Esophagus squamous epithelium (tissue), 5 donors: ENCODE data around the gene SPDYA. TPM values are rescaled to one million over a fixed set of nuclear protein-coding genes. Genes with fewer than 3 reads are reported as not detected.

Experiments used
- DNase-seq: peaks from one replicate; lab custom pipeline; 2025; lab: John Stamatoyannopoulos, UW
- H3K27ac ChIP-seq, 4 donors: fragments of 200-600 bp; sonication (generic); one replicate each; pipeline ENCODE4 v1.5.1; 2016 to 2019; ENCODE audit warnings: mild to moderate bottlenecking in 1 of 4
- H3K27me3 ChIP-seq, 4 donors: fragments of 200-600 bp; sonication (generic); 1 replicate in 3 of 4; 2 replicates in 1 of 4; pipeline versions ENCODE4 v1.5.1 to v1.6.0; 2017 to 2021; ENCODE audit warnings: antibody characterized with exemption in 1 of 4
- H3K36me3 ChIP-seq, 3 donors: fragments of 200-600 bp; sonication (generic); one replicate each; pipeline ENCODE4 v1.5.1; 2016 to 2019
- H3K4me1 ChIP-seq, 3 donors: fragments of 200-600 bp; sonication (generic); one replicate each; pipeline ENCODE4 v1.5.1; 2017 to 2019
- H3K4me3 ChIP-seq, 4 donors: fragments of 200-600 bp; sonication (generic); 1 replicate in 3 of 4; 2 replicates in 1 of 4; pipeline ENCODE4 v1.5.1; 2016 to 2019; ENCODE audit warnings: mild to moderate bottlenecking in 2 of 4, moderate library complexity in 1 of 4
- H3K9me3 ChIP-seq, 3 donors: fragments of 200-600 bp; sonication (generic); one replicate each; pipeline ENCODE4 v1.5.1; 2016 to 2019
- CTCF ChIP-seq, 6 experiments: fragments of 450-650 bp in 4 of 6; fragments of 200-600 bp in 2 of 6; sonication (generic) in 2 of 6; IDR thresholded peaks; one replicate each; pipeline ENCODE4 v1.5.1; 2016 to 2019; ENCODE audit warnings: antibody characterized with exemption in 6 of 6, mild to moderate bottlenecking in 4 of 6, moderate library complexity in 4 of 6
- POLR2A ChIP-seq, 4 donors: fragments of 450-650 bp; IDR thresholded peaks; one replicate each; pipeline ENCODE4 v1.6.1; 2017; ENCODE audit warnings: antibody characterized with exemption in 4 of 4, mild to moderate bottlenecking in 4 of 4, moderate library complexity in 3 of 4
- WGBS, 2 donors: methylation state at CpG; one replicate each; pipeline ENCODE4 v1.1.5; 2018; 5-methylcytosine and 5-hydroxymethylcytosine counted together
- intact Hi-C: fragments of 100-400 bp; cut with DNase I; formaldehyde crosslinking; loops from one replicate; pipeline ENCODE4 v1.15.0; 2022
- total RNA-seq, 4 donors: library from RNA; depleted of rRNA; stranded (reverse); fragments of >200 nt; gene quantifications; one replicate each; pipeline ENCODE4 v1.1.0, GENCODE V29; 2016
- donor health status: DM: yes; HTN: yes; CAD: no.

Gene SPDYA
- total RNA-seq, 4 donors from 2014 or later = 0.97 to 1.7 (median 1.4) TPM; not detected in 1

GRCh38 chr2:28833740-28834470 lies 23.3 kb downstream of the SPDYA start:
- Histone ChIP-seq H3K36me3 (no peaks in the 10 kb centered on the region), H3K27me3 (no peaks in the 10 kb centered on the region), H3K4me3 (no peak overlapping the region), H3K9me3 (no peaks in the 10 kb centered on the region), H3K27ac (no peak overlapping the region), H3K4me1 (no peaks in the 10 kb centered on the region)
- TF ChIP-seq CTCF (IDR thresholded peaks at IDR 0.05) (no peak), POLR2A (IDR thresholded peaks at IDR 0.05) (no peak)
- intact Hi-C loops = no loop called here
- 84 to 88% methylated on average over 2 of the region's 2 CpGs for WGBS, 2 donors
- DNase-seq = no peak

- H3K27ac ChIP-seq = no peak overlapping the region
- no peaks in the 10 kb centered on the region for H3K9me3 ChIP-seq
- no peak for TF ChIP-seq CTCF (IDR thresholded peaks at IDR 0.05)
- TF ChIP-seq POLR2A (IDR thresholded peaks at IDR 0.05) = no peak
- WGBS, 2 donors = 57 to 67% methylated on average over 2 of the region's 2 CpGs
- no peak for DNase-seq
- H3K4me3 ChIP-seq = no peak overlapping the region
- no peaks in the 10 kb centered on the region for H3K27me3 ChIP-seq
- no peaks in the 10 kb centered on the region for H3K36me3 ChIP-seq
- no peaks in the 10 kb centered on the region for H3K4me1 ChIP-seq
- intact Hi-C loops = no loop called here
Measured at GRCh38 chr2:28835781-28836180, 25.1 kb downstream of the SPDYA start.

GRCh38 chr2:28838971-28839370 lies 28.3 kb downstream of the SPDYA start:
- DNase-seq = no peak
- H3K9me3 ChIP-seq = no peaks in the 10 kb centered on the region
- intact Hi-C loops = no loop called here
- no peaks in the 10 kb centered on the region for H3K27me3 ChIP-seq
- TF ChIP-seq CTCF (IDR thresholded peaks at IDR 0.05) (no peak), POLR2A (IDR thresholded peaks at IDR 0.05) (no peak)
- H3K4me3 ChIP-seq = no peak overlapping the region
- H3K27ac ChIP-seq = no peak overlapping the region
- H3K4me1 ChIP-seq = no peaks in the 10 kb centered on the region
- WGBS, 2 donors = 87 to 92% methylated on average over 2 of the region's 2 CpGs
- H3K36me3 ChIP-seq = no peaks in the 10 kb centered on the region

GRCh38 chr2:28842042-28842441 lies 31.4 kb downstream of the SPDYA start:
- Histone ChIP-seq H3K27ac (no peak overlapping the region), H3K36me3 (peaks cover 0 to 11% (median 0%) of the 10 kb centered on the region in 3 donors), H3K9me3 (no peaks in the 10 kb centered on the region), H3K4me3 (no peak overlapping the region), H3K4me1 (no peaks in the 10 kb centered on the region), H3K27me3 (no peaks in the 10 kb centered on the region)
- intact Hi-C loops = no loop called here
- TF ChIP-seq POLR2A (IDR thresholded peaks at IDR 0.05) (no peak), CTCF (IDR thresholded peaks at IDR 0.05) (no peak)
- WGBS, 2 donors = 58 to 64% methylated on average over 3 of the region's 3 CpGs
- DNase-seq = no peak

GRCh38 chr2:28855193-28855592 lies 44.6 kb downstream of the SPDYA start:
- H3K27ac ChIP-seq = no peak overlapping the region
- H3K4me3 ChIP-seq = no peak overlapping the region
- no peaks in the 10 kb centered on the region for H3K4me1 ChIP-seq
- 50 to 57% methylated on average over 1 of the region's 1 CpG for whole genome bisulfite sequencing, 2 donors
- H3K27me3 ChIP-seq = no peaks in the 10 kb centered on the region
- intact Hi-C loops = no loop called here
- no peak for DNase-seq
- no peak for TF ChIP-seq CTCF (IDR thresholded peaks at IDR 0.05)
- no peak for TF ChIP-seq POLR2A (IDR thresholded peaks at IDR 0.05)
- no peaks in the 10 kb centered on the region for H3K9me3 ChIP-seq
- peaks cover 0 to 49% (median 0%) of the 10 kb centered on the region in 3 donors for H3K36me3 ChIP-seq
